ENCODE results near the gene MCM9.

Gene MCM9

DNA sequence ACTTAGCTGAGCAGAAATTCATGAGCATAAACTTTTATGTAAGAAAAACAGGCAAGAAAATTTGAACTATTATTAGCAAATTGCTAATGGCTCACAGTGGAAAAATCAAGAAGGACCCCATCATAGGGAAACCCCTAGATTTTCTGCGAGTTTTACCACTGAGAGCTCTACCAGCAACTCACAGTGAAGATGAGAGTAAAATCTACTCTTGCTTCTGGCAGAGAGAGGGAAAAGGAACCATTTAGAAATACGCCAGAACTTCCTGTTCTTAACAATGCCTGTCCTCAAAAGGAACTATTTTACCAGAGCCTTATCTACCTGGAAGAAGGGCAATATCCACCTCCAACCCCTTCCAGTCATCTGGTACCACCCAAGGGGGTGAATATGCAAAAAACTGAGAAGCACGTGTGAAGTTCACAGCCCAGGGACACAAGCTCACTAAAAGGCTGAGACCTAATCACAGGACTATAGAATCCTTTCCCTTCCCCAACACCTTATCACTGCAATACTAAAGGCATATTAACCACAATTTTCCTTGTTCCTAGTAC is 75.4 kb downstream of the MCM9 start:
- Histone ChIP-seq H4K91ac (ENCODE audit: low read depth, low read length) (no peak overlapping the region), H3K9me3 (ENCODE audit: insufficient read depth, low read depth, low read length) (no peaks in the 10 kb centered on the region), H2AK5ac (ENCODE audit: low read length) (no peak overlapping the region), H3K4me2 (ENCODE audit: low read length) (no peak overlapping the region), H3K4me1 (ENCODE audit: control insufficient read depth in 1 of 2, insufficient read depth in 2 of 2, low read length in 2 of 2) (peaks cover 0 to 3% of the 10 kb centered on the region in 2 experiments), H2BK12ac (ENCODE audit: low read length) (no peak overlapping the region), H3K36me3 (ENCODE audit: control insufficient read depth in 1 of 2, insufficient read depth in 2 of 2, low read length in 2 of 2) (no peaks in the 10 kb centered on the region), H3K79me2 (ENCODE audit: control insufficient read depth, insufficient read depth, low read length, poor library complexity) (no peaks in the 10 kb centered on the region), H3K9ac (ENCODE audit: low read length) (no peak overlapping the region), H3K14ac (ENCODE audit: low read length) (no peak overlapping the region), H4K12ac (ENCODE audit: low read depth, low read length) (no peak overlapping the region), H3K18ac (ENCODE audit: low read length) (no peak overlapping the region), H2AFZ (ENCODE audit: insufficient read depth, low read length, poor library complexity) (no peak overlapping the region), H2BK5ac (ENCODE audit: low read depth, low read length, poor library complexity) (no peak overlapping the region), H3K27me3 (ENCODE audit: insufficient read depth, low read length) (no peaks in the 10 kb centered on the region), H3K27ac (ENCODE audit: low read depth, low read length) (no peak overlapping the region), H2BK120ac (ENCODE audit: insufficient read depth, low read length, poor library complexity) (no peak overlapping the region), H3K4ac (ENCODE audit: low read depth, low read length) (no peak overlapping the region), H4K8ac (ENCODE audit: low read depth, low read length) (no peak overlapping the region), H3K79me1 (ENCODE audit: low read length) (no peaks in the 10 kb centered on the region), H3K4me3 (ENCODE audit: low read depth, low read length) (no peak overlapping the region), H3K23ac (ENCODE audit: low read length) (no peak overlapping the region)
- WGBS (ENCODE audit: extremely low coverage, insufficient coverage, insufficient read length), result no CpG with 5 or more reads among the region's 3 CpGs
- DNase-seq, result no peak

DNA sequence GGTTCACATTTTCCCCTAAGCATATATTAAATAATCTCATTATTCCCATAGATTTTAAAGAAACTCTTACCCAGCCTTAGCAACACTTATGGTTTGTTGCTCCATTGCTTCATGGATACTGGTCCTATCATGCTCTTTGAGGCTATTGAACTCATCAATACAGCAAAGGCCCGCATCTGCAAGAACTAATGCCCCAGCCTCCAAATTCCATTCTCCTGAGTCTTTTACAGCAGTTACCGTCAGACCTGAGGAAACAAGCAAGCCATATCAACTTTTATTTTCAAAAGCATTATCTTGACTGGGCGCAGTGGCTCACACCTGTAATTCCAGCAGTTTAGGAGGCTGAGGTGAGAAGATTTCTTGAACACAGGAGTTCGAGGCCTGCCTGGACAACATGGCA is 78.7 kb downstream of the MCM9 start:
- H3K14ac ChIP-seq (ENCODE audit: low read length), result no peak overlapping the region
- no peak overlapping the region for H2BK12ac ChIP-seq (ENCODE audit: low read length)
- no peaks in the 10 kb centered on the region for H3K9me3 ChIP-seq (ENCODE audit: insufficient read depth, low read depth, low read length)
- H2AFZ ChIP-seq (ENCODE audit: insufficient read depth, low read length, poor library complexity), result no peak overlapping the region
- peak; percentile 49 to 76 for DNase-seq
- H3K27me3 ChIP-seq (ENCODE audit: insufficient read depth, low read length), result no peaks in the 10 kb centered on the region
- H4K91ac ChIP-seq (ENCODE audit: low read depth, low read length), result no peak overlapping the region
- no peak overlapping the region for H3K27ac ChIP-seq (ENCODE audit: low read depth, low read length)
- no peak overlapping the region for H3K4me2 ChIP-seq (ENCODE audit: low read length)
- peaks cover 0 to 3% of the 10 kb centered on the region in 2 experiments for H3K4me1 ChIP-seq (ENCODE audit: control insufficient read depth in 1 of 2, insufficient read depth in 2 of 2, low read length in 2 of 2)
- no peak overlapping the region for H3K4me3 ChIP-seq (ENCODE audit: low read depth, low read length)
- H2AK5ac ChIP-seq (ENCODE audit: low read length), result no peak overlapping the region
- H3K4ac ChIP-seq (ENCODE audit: low read depth, low read length), result no peak overlapping the region
- no peak overlapping the region for H3K18ac ChIP-seq (ENCODE audit: low read length)
- H3K36me3 ChIP-seq (ENCODE audit: control insufficient read depth in 1 of 2, insufficient read depth in 2 of 2, low read length in 2 of 2), result no peaks in the 10 kb centered on the region
- H3K23ac ChIP-seq (ENCODE audit: low read length), result no peak overlapping the region
- no peak overlapping the region for H2BK120ac ChIP-seq (ENCODE audit: insufficient read depth, low read length, poor library complexity)
- WGBS (ENCODE audit: extremely low coverage, insufficient coverage, insufficient read length), result no CpG with 5 or more reads among the region's 4 CpGs
- no peak overlapping the region for H2BK5ac ChIP-seq (ENCODE audit: low read depth, low read length, poor library complexity)
- H4K8ac ChIP-seq (ENCODE audit: low read depth, low read length), result no peak overlapping the region
- no peaks in the 10 kb centered on the region for H3K79me1 ChIP-seq (ENCODE audit: low read length)
- H4K12ac ChIP-seq (ENCODE audit: low read depth, low read length), result no peak overlapping the region
- H3K79me2 ChIP-seq (ENCODE audit: control insufficient read depth, insufficient read depth, low read length, poor library complexity), result no peaks in the 10 kb centered on the region
- H3K9ac ChIP-seq (ENCODE audit: low read length), result no peak overlapping the region

DNA sequence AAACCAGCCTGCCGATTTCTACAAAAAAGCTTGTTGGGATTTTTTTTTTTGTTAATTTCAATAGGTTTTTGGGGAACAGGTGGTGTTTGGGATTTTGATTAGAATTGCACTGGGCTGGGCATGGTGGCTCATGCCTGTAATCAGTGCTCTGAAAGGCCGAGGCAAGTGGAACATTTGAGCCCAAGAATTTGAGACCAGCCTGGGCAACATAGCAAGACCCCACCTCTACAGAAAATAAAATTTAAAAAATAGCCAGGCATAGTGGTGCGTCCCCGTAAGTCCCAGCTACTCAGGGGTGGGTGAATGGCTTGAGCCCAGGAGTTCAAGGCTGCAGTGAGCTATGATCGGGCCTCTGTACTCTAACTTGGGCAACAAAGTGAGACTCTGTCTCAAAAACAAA is 81.6 kb downstream of the MCM9 start:
- Histone ChIP-seq H3K79me1 (ENCODE audit: low read length) (no peaks in the 10 kb centered on the region), H2BK5ac (ENCODE audit: low read depth, low read length, poor library complexity) (no peak overlapping the region), H3K18ac (ENCODE audit: low read length) (no peak overlapping the region), H3K79me2 (ENCODE audit: control insufficient read depth, insufficient read depth, low read length, poor library complexity) (no peaks in the 10 kb centered on the region), H3K4me1 (ENCODE audit: control insufficient read depth in 1 of 2, insufficient read depth in 2 of 2, low read length in 2 of 2) (peaks cover 0 to 3% of the 10 kb centered on the region in 2 experiments), H3K4me2 (ENCODE audit: low read length) (no peak overlapping the region), H3K9ac (ENCODE audit: low read length) (no peak overlapping the region), H3K14ac (ENCODE audit: low read length) (no peak overlapping the region), H2BK120ac (ENCODE audit: insufficient read depth, low read length, poor library complexity) (no peak overlapping the region), H3K36me3 (ENCODE audit: control insufficient read depth in 1 of 2, insufficient read depth in 2 of 2, low read length in 2 of 2) (no peaks in the 10 kb centered on the region), H4K8ac (ENCODE audit: low read depth, low read length) (no peak overlapping the region), H2AK5ac (ENCODE audit: low read length) (no peak overlapping the region), H4K12ac (ENCODE audit: low read depth, low read length) (no peak overlapping the region), H3K27me3 (ENCODE audit: insufficient read depth, low read length) (no peaks in the 10 kb centered on the region), H3K4ac (ENCODE audit: low read depth, low read length) (no peak overlapping the region), H4K91ac (ENCODE audit: low read depth, low read length) (no peak overlapping the region), H3K27ac (ENCODE audit: low read depth, low read length) (no peak overlapping the region), H2BK12ac (ENCODE audit: low read length) (no peak overlapping the region), H2AFZ (ENCODE audit: insufficient read depth, low read length, poor library complexity) (no peak overlapping the region), H3K4me3 (ENCODE audit: low read depth, low read length) (no peak overlapping the region), H3K23ac (ENCODE audit: low read length) (no peak overlapping the region), H3K9me3 (ENCODE audit: insufficient read depth, low read depth, low read length) (no peaks in the 10 kb centered on the region)
- no peak for DNase-seq
- no CpG with 5 or more reads among the region's 5 CpGs for WGBS (ENCODE audit: extremely low coverage, insufficient coverage, insufficient read length)

DNA sequence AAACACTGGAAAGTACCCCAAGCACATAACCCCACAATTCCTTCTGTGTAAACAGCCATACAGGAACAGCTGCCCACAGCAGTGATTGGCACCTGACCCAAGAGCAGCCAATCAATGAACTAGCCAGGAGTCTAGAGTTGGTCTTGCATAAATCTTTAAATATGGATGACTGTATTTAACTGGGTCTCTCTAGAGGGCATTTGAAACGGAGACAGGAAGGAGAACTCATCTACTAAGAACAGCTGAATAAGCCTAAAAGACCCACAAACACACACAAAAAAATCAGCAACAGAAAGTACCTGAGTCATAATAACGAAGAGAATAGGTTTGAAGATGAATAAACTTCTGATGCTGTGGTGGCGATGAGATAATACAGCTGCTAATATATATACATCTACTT is 90.0 kb downstream of the MCM9 start:
- H2BK120ac ChIP-seq (ENCODE audit: insufficient read depth, low read length, poor library complexity), result no peak overlapping the region
- H3K27ac ChIP-seq (ENCODE audit: low read depth, low read length), result no peak overlapping the region
- H2AK5ac ChIP-seq (ENCODE audit: low read length), result no peak overlapping the region
- H3K9me3 ChIP-seq (ENCODE audit: insufficient read depth, low read depth, low read length), result no peaks in the 10 kb centered on the region
- H3K14ac ChIP-seq (ENCODE audit: low read length), result no peak overlapping the region
- no peak overlapping the region for H4K8ac ChIP-seq (ENCODE audit: low read depth, low read length)
- no peak overlapping the region for H3K4me2 ChIP-seq (ENCODE audit: low read length)
- no peak for DNase-seq
- H2AFZ ChIP-seq (ENCODE audit: insufficient read depth, low read length, poor library complexity), result no peak overlapping the region
- no peak overlapping the region for H3K23ac ChIP-seq (ENCODE audit: low read length)
- no peak overlapping the region for H2BK5ac ChIP-seq (ENCODE audit: low read depth, low read length, poor library complexity)
- H3K18ac ChIP-seq (ENCODE audit: low read length), result no peak overlapping the region
- no peak overlapping the region for H3K4ac ChIP-seq (ENCODE audit: low read depth, low read length)
- no peaks in the 10 kb centered on the region for H3K4me1 ChIP-seq (ENCODE audit: control insufficient read depth in 1 of 2, insufficient read depth in 2 of 2, low read length in 2 of 2)
- no CpG with 5 or more reads among the region's 3 CpGs for WGBS (ENCODE audit: extremely low coverage, insufficient coverage, insufficient read length)
- H3K4me3 ChIP-seq (ENCODE audit: low read depth, low read length), result no peak overlapping the region
- no peaks in the 10 kb centered on the region for H3K36me3 ChIP-seq (ENCODE audit: control insufficient read depth in 1 of 2, insufficient read depth in 2 of 2, low read length in 2 of 2)
- no peak overlapping the region for H4K12ac ChIP-seq (ENCODE audit: low read depth, low read length)
- no peaks in the 10 kb centered on the region for H3K79me1 ChIP-seq (ENCODE audit: low read length)
- no peaks in the 10 kb centered on the region for H3K79me2 ChIP-seq (ENCODE audit: control insufficient read depth, insufficient read depth, low read length, poor library complexity)
- H2BK12ac ChIP-seq (ENCODE audit: low read length), result no peak overlapping the region
- no peak overlapping the region for H4K91ac ChIP-seq (ENCODE audit: low read depth, low read length)
- no peaks in the 10 kb centered on the region for H3K27me3 ChIP-seq (ENCODE audit: insufficient read depth, low read length)
- no peak overlapping the region for H3K9ac ChIP-seq (ENCODE audit: low read length)

All from trophoblast cell (in vitro differentiated cells and primary cell).